Measurements from ENCODE around the gene TXNDC5.
A peak's percentile ranks its signal among the peaks of the same experiment; 100 is the strongest.

The TXNDC5 gene

GRCh38 chr6:7910654-7911344, at the start of gene TXNDC5:
TXNDC5 (minus strand) TSS chr6:7910788; CDS start chr6:7910776, 12 bp downstream.
- DNase-seq (ENCODE audit: low read depth, low spot score), result peak; percentile 32

- DNase-seq (ENCODE audit: low read depth, low spot score), result no peak
These were observed 49.6 kb upstream of the TXNDC5 start for GRCh38 chr6:7960141-7960540.

GRCh38 chr6:7959453-7959852, 48.9 kb upstream of the TXNDC5 start:
- DNase-seq (ENCODE audit: low read depth, low spot score), result no peak

GRCh38 chr6:7958464-7958863, 47.9 kb upstream of the TXNDC5 start:
- no peak for DNase-seq (ENCODE audit: low read depth, low spot score)

GRCh38 chr6:7956257-7956656, 45.7 kb upstream of the TXNDC5 start:
- DNase-seq (ENCODE audit: low read depth, low spot score), result no peak

GRCh38 chr6:7954477-7955200, 44.1 kb upstream of the TXNDC5 start:
- DNase-seq (ENCODE audit: low read depth, low spot score), result no peak

GRCh38 chr6:7953753-7954152, 43.2 kb upstream of the TXNDC5 start:
- DNase-seq (ENCODE audit: low read depth, low spot score), result no peak

- DNase-seq (ENCODE audit: low read depth, low spot score), result no peak
These were observed 29.3 kb upstream of the TXNDC5 start for GRCh38 chr6:7939864-7940228.

GRCh38 chr6:7939184-7939863, 28.7 kb upstream of the TXNDC5 start:
- no peak for DNase-seq (ENCODE audit: low read depth, low spot score)

GRCh38 chr6:7938562-7939183, 28.1 kb upstream of the TXNDC5 start:
- no peak for DNase-seq (ENCODE audit: low read depth, low spot score)

GRCh38 chr6:7933794-7934193, 23.2 kb upstream of the TXNDC5 start:
- no peak for DNase-seq (ENCODE audit: low read depth, low spot score)

GRCh38 chr6:7932625-7933024, 22.0 kb upstream of the TXNDC5 start:
- no peak for DNase-seq (ENCODE audit: low read depth, low spot score)

- no peak for DNase-seq (ENCODE audit: low read depth, low spot score)
These were observed 14.3 kb upstream of the TXNDC5 start for GRCh38 chr6:7924867-7925266.

- DNase-seq (ENCODE audit: low read depth, low spot score), result no peak
These were observed 12.0 kb upstream of the TXNDC5 start for GRCh38 chr6:7922596-7922995.

- DNase-seq (ENCODE audit: low read depth, low spot score), result no peak
These were observed 11.1 kb upstream of the TXNDC5 start for GRCh38 chr6:7921632-7922092.

- no peak for DNase-seq (ENCODE audit: low read depth, low spot score)
These were observed 10.5 kb upstream of the TXNDC5 start for GRCh38 chr6:7921046-7921445.

- DNase-seq (ENCODE audit: low read depth, low spot score), result no peak
These were observed 9.8 kb upstream of the TXNDC5 start for GRCh38 chr6:7920425-7920824.

- DNase-seq (ENCODE audit: low read depth, low spot score), result no peak
These were observed 9.3 kb upstream of the TXNDC5 start for GRCh38 chr6:7919871-7920270.

- no peak for DNase-seq (ENCODE audit: low read depth, low spot score)
These were observed 7.8 kb upstream of the TXNDC5 start for GRCh38 chr6:7918403-7918802.

GRCh38 chr6:7917729-7918128, 7.1 kb upstream of the TXNDC5 start:
- DNase-seq (ENCODE audit: low read depth, low spot score), result no peak

GRCh38 chr6:7916959-7917358, 6.4 kb upstream of the TXNDC5 start:
- DNase-seq (ENCODE audit: low read depth, low spot score), result no peak
